GM12872 (cell line): ENCODE measurements around the gene SLC16A10.

Experiments
- CTCF ChIP-seq: IDR thresholded peaks from 3 replicates; pipeline ENCODE4 v1.5.1; 2011; ENCODE audit warnings: low read depth, mild to moderate bottlenecking, low read length, moderate library complexity; ENCODE audit not compliant: insufficient read depth

SLC16A10 gene

GRCh38 chr6:111192911-111193555 lies 105.7 kb downstream of the SLC16A10 start:
- TF ChIP-seq CTCF = no peak

- no peak for TF ChIP-seq CTCF
These were observed 108.4 kb downstream of the SLC16A10 start for GRCh38 chr6:111195656-111196055.

GRCh38 chr6:111198841-111199240 lies 111.5 kb downstream of the SLC16A10 start:
- no peak for TF ChIP-seq CTCF

GRCh38 chr6:111199935-111200334 lies 112.6 kb downstream of the SLC16A10 start:
- TF ChIP-seq CTCF = no peak

- TF ChIP-seq CTCF = no peak
These were observed 113.3 kb downstream of the SLC16A10 start for GRCh38 chr6:111200350-111201243.

GRCh38 chr6:111201244-111201554 lies 113.9 kb downstream of the SLC16A10 start:
- TF ChIP-seq CTCF = no peak

- no peak for TF ChIP-seq CTCF
These were observed 114.5 kb downstream of the SLC16A10 start for GRCh38 chr6:111201764-111202163.
